Right hindlimb (tissue), 1 donor: Measurements from ENCODE around the gene ADAMTS14.

Experiments used
- DNase-seq: peaks from one replicate; pipeline ENCODE4 v3.0.0-alpha.2; 2018

The ADAMTS14 gene

DNA sequence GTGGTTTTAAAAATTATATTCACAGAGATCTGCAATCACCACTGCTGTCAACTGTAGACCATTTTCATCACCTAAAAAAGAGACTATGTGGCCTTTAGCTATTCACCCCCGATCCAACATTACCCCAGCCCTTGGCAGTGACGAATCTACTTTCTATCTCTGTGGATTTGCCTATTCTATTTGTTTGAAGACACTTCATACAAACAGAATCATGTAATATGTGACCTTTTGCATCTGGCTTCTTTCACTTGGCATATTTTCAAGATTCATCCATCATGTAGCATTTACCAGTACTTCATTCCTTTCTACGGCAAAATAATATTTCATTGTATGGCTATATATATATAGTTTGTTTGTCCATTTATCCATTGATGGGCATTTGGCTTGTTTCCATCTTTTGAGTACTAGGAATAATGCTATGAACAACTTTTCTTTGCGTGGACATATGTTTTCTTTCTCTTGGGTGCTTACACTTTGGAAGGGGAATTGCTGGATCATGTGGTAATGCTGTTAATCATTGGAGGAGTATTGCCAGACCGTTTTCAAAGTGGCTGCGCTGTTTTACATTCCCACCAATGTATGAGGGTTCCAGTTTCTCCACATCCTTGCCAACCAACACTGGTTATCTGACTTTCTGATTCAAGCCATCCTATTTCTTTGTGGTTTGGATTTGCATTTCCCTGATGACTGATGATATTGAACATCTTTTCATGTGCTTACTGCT, 22.3 kb downstream of the ADAMTS14 start:
- no peak for DNase-seq

- no peak for DNase-seq
Observed at GRCh38 chr10:70695241-70696030, 23.1 kb downstream of the ADAMTS14 start.

- DNase-seq, result no peak
Observed at GRCh38 chr10:70698211-70698610, 25.9 kb downstream of the ADAMTS14 start.

DNA sequence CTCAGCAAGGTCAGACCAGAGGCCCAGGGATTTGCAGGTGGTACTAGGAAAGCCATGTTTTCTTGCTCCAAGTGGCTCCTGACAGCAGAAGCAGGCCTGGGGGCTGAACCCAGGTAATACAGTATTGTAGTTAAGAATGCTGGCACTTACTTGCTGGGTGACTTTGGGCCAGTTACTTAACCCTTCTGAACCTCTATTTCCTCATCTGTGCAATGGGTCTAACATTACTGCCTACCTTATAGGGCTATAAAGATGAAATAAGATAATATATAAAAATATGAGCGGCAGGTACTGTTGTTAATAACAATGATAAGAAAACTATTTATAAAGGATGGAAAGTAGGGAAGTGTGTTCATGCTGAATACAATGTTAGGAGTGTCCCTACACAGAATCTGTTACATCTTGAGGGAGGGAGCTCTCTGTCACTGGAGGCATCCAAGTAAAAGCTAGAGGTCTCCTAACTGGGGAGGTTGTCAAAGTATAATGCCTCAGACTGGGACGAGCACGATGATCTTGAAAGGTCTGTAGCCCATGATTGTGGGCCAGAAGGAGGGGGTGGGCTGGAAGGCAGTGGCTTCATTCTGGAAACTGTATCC, 26.9 kb downstream of the ADAMTS14 start:
- DNase-seq, result no peak

DNA sequence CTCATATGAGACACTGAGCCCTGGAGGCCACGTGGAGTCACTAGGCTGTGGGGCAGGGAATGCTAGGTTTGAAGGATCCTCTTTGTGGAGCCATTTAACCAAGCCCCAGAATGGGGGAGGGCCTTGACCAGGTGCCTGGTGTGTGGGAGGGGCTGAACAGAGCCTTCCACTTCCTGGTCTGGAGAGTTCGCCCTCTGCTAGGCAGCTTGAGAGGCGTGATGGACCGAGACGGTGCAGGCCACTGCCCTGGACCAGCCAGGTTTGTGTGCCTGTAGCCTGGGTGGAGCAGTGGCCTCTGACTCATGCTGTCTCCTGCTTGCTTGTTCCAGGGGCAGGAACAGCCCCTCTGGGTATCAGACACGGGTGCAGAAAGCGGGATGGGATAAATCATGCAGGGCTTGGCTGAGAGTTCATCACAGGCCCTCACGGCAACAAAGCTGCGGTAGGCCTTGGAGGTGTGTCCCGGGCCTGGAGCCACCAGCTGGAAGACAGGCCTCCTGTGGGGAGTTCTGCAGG, 27.4 kb downstream of the ADAMTS14 start:
- no peak for DNase-seq

DNA sequence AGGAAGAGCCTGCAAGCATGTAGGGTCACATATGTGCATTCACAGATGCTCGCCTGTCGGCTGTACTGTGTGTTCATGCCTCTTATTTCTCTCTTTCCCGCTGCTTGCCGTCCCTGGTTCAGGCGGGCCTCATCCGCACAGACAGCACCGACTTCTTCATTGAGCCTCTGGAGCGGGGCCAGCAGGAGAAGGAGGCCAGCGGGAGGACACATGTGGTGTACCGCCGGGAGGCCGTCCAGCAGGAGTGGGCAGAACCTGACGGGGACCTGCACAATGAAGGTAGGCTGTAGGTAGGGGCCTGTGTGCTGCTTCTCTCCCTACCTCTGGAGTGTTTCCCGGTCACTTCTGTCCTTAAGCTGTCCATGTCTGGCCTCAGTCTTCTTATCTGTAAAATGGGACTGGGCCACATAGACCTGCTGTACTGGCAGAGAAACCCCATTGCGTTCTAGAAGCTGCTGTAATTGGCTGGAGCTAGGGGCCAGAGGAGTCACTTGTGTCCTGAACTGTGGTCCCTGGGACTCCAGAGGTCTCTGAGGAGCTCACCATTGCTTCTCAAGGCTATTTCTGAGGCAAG, 30.0 kb downstream of the ADAMTS14 start:
- no peak for DNase-seq

- no peak for DNase-seq
Observed at GRCh38 chr10:70704211-70704610, 31.9 kb downstream of the ADAMTS14 start.

DNA sequence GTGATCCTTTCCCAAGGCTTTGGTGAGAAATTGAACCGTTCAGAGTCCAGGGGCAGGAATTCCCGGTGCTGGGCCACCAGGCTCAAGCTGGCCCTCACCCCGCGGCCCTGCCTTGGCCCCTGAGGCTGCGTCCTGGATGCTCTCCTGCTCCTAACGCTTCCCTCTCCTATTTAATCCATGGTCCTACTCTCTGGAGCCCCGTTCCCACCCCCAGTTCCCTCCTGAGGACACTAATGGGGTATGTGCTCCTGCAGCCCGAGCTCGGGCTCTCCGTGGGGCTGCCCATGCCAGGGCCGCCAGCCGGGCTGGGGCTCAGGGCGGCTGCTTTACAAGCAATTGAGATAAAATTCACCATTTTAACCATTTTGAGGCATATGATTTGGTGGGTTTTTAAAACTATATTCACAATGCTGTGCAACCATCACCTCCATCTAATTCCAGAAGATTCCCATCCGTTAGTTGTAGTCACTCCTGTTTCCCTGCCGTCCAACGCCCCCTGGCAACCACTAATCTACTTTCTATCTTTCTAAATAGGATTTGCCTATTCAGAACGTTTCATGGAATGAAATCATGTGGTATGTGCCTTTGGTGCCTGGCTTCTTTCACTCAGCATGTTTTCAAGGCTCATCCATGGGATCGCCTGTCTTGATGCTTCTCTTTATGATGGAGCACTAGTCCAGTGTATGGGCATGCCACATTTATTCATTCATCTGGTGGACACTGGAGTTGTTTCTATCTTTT, 33.0 kb downstream of the ADAMTS14 start:
- no peak for DNase-seq

DNA sequence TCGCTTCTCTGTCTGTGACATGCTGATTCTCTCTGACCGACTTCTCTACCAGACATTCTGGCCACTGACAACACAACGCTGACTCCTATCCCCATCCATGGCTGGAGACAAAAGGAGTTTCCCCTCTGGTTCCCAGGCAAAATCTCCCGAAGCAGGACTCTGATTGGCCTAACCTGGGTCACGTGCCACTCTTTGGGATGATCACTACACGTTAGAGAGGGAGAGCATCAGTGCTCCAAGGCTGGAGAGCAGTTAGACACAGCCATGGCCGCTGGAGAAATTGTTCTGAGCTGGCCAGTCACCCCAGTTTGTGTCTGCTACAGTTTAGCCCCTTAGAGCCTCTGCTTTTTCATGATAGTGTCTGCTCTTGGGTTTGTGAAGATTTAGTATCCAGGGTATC, 38.9 kb downstream of the ADAMTS14 start:
- DNase-seq, result no peak

GRCh38 chr10:70711911-70712310, 39.6 kb downstream of the ADAMTS14 start:
- no peak for DNase-seq

DNA sequence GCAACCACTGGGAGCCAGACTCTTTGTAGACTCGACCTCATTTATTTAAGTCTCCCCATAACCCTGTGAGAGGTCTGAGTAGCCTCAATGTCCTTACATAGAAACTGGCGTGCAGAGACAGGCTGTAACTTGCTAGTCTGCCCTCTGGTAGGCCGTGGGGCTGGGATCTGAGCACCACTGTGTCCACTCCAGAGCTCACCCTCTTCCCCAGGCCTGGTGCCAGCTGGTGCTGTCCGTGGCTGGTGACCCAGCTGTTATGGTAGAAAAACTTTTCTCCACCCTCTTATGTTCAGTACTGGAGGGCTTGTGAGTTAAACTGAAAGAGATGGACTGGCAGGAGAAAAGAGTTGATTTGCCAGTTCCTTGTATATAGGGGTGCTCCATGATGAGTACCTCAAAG, 41.9 kb downstream of the ADAMTS14 start:
- no peak for DNase-seq

DNA sequence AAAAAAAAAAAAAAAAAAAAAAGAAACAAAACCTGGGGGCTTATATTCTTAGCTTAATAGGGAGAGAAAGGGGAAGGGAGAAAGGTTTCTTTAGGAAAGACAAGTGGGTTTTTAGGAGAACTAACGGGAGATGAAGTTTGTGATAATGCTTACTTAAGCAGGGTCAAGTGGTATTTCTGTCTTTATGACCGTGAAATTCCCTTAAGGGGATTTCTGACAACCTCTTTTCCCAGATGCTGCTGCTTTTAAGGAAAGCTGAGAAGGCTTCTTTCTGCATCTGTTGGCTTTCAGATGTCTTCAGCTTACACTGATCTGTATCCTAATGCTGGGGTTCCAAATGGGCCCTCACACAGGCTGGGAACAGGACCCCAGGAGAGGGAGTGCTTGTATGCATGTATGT, 42.6 kb downstream of the ADAMTS14 start:
- DNase-seq, result no peak

GRCh38 chr10:70715853-70716795, 43.8 kb downstream of the ADAMTS14 start:
- DNase-seq, result no peak

GRCh38 chr10:70722820-70723424, 50.6 kb downstream of the ADAMTS14 start:
- no peak for DNase-seq

DNA sequence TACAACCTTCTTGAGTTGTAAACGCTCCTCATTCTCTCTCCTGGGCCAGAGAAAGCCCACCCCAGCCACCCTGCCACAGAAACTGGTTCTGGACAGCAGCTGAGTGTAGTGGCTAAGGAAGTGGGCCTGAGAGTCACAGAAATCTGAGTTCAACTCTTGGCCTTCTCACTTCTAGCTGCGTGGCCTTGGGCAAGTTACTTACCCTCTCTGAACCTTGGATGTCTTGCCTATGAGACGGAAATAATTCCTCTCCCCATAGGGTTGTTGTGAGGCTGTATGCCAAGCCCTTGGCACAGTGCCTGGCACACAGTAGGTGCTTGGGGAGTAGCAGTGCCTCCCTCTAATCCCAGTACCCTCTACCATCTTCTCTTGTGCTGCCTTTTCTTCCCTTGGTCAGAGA, 51.5 kb downstream of the ADAMTS14 start:
- no peak for DNase-seq

DNA sequence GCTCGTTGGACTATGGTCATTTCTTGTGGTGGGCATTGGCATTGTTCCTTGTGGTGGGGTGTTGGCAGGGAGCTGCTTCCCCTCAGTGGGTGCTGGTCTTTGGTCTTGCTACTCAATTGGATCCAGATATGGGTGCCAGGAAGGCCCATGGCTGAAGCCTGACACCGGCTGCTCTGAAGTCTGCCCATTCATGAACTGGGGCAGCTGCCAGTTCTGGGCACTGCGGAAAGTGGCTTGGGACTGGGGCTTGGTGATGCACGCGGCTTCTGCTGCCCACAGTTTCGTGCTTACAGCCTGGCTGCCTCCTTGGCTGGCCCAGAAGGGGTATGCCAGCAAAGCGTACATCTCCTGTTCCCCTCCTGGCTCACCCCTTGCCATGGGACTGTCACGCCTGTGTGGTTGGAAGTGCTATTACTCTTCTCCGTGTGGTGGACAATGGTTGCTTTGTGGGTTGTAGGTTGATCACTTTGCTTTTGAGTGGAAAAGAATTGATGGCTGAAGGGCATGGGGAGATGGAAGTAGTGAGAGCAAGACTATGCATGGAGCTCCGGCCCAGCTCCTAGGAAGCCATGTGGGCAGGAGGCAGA, 54.7 kb downstream of the ADAMTS14 start:
- DNase-seq, result no peak

DNA sequence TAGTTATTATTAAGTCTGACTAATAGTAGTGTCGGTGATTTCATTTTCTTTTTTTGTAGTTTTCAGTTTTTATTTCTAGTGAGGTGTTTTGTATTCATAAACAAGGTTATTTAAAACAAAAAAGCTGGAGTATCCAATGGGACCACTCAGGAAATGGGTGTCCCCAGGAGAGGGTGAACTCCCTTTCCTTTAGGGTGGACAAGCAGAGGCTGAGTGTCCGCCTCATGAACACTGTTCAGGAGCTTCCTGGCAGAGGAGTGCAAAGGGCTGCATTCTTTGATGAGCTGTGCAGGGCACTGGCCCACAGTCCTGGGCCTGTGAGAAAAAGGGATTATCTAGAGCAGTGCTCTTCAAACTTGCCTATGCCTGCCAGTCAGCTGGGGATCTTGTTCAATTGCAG, 56.0 kb downstream of the ADAMTS14 start:
- no peak for DNase-seq

DNA sequence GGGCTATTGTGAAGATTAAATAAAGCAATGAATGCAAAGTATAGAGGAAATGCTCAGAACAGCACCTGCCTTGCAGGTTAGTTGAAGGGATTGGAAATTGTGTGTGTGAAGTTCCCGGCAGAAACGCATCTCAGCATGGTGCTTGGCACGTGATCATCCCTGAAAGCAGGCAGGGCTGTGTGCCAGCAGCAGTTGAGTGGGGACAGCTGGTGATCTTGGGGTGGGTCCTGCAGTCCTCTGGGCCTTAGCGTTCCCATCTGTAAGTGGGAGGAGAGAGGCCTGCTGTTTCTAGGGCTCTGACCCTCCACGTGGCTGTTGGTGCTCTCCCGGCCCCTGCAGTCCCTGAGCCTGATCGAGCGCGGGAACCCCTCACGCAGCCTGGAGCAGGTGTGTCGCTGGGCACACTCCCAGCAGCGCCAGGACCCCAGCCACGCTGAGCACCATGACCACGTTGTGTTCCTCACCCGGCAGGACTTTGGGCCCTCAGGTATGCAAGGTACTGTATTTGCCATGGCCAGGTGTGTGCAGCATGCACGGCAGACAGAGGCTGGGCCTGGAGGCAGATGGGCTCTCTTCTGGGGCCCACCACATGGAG, 57.6 kb downstream of the ADAMTS14 start:
- peak; percentile 69 for DNase-seq

DNA sequence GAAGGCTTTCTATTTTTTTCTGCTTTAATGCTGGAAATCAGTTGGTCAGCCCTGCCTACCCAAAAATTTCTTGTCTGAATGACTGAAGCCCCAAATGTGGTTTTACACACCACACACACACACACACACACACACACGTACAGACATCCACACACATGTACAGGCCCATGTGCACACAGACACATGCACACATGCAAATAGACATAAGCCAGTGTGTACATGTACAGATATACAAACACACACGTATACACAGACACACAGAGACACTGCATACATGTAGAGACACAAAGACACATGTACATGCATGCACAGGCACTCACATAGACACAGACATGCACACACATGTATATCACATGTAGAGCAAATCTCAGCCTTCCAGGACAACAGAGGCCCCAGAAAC, 58.6 kb downstream of the ADAMTS14 start:
- no peak for DNase-seq

GRCh38 chr10:70732569-70732968, 60.3 kb downstream of the ADAMTS14 start:
- DNase-seq, result no peak
